Smooth muscle cell of the pulmonary artery (primary cell): Measurements from ENCODE around the gene TM7SF2. TPM values are rescaled to one million over a fixed set of nuclear protein-coding genes. Genes with fewer than 3 reads are reported as not detected.

Source experiments
- total RNA-seq: library from RNA; depleted of rRNA; stranded (reverse); fragments of >200 nt; gene quantifications from 2 replicates; pipeline ENCODE4 v1.2.3, GENCODE V29; 2014

The TM7SF2 gene
- 9.0 and 12.6 TPM in 2 replicates for total RNA-seq

GRCh38 chr11:65111744-65112545, at the start of gene TM7SF2:
Gene TM7SF2 (plus strand): TSS chr11:65111872. CDS start chr11:65112016, 144 bp downstream.

GRCh38 chr11:65083834-65084597, 27.7 kb upstream of the TM7SF2 start, which contains the start of the genes CDCA5 and ZFPL1:
Gene CDCA5 (minus strand): TSS chr11:65084040. CDS start chr11:65083978, 62 bp downstream.
Gene ZFPL1 (plus strand): TSS chr11:65084222. CDS start chr11:65084699, 477 bp downstream.

DNA sequence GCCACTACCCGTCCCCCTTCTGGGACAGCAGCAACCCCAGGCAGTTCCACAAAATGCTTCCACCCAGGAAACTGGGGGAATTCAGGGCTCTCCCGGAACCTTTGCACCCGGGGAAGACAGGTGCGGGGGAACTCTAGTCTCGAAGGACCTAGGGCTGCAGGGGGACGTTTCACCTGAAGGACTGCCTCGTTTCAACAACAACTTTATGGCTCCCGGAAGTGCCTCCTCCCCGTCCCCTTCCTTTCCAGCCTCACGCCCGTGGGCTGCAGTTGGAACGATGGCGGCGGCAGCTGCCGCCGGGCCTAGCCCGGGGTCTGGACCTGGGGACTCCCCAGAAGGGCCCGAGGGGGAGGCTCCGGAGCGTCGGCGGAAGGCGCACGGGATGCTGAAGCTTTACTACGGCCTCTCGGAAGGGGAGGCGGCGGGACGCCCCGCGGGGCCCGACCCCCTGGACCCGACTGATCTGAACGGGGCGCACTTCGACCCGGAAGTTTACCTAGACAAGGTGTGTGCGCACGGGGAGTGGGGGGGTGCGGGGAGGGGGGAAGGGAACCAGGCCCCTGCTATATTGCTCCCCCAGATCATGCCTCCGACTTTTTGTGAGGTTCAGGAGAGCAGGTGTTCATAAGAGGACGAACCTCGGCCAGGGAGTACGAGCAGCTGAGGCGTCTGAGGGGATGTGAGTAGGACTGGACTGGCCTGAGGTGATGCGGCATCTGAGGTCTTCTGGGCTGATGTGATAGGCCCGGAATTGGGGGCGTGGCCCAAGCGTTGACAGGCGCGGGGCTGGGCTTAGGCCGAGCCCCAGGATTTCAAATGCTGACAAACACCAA, 15.5 kb upstream of the TM7SF2 start, which contains the start of gene VPS51:
VPS51 (plus strand) TSS at position 241 of the 833 bp plus-strand sequence; CDS start at position 278, 37 bp downstream.

DNA sequence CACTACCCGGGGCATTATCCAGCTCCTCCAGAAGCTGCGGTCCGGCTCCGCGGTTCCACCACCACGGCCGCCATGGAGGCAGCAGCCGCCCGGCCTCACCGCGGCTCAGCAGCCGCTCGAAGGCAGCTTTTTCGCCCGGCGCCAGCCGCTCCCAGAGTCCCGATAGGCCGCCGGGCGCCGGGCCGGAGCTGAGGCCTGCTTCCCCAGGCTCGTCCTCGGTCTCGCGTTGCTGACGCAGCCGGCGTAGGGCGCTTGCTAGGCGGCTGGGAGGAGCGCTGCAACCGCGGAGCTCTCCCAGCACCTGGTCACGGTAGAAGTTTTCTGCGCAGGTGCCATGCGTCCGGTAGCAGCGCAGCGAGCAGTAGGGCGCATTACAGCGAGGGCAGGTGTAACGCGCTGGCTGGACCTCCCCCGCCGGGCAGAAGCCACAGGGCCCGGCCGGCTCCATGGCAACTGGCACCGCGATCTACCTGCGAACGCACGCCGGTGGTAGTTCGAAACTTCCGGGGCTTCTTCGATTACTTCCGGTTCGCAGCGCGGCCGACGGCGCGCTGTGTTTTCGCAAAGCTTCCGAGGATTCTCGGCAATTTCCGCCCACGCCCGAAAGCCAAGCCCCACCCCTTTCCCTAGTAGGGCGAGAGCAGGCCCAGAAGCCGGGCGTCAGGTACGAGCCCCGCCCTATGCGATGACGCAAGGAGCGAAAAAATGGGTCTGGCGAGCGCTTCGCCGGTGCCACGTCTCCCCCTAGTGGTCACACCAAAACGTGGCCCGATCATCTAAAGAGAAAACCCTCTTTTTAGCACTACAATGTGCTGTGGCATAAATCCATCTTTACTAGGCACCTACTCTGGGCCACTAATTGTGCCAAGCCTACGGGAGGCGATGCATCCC, 5.8 kb downstream of the TM7SF2 start, which contains the start of gene ZNHIT2:
ZNHIT2 (minus strand) TSS at position 496 of the 891 bp plus-strand sequence; CDS start at position 448, 48 bp downstream.

DNA sequence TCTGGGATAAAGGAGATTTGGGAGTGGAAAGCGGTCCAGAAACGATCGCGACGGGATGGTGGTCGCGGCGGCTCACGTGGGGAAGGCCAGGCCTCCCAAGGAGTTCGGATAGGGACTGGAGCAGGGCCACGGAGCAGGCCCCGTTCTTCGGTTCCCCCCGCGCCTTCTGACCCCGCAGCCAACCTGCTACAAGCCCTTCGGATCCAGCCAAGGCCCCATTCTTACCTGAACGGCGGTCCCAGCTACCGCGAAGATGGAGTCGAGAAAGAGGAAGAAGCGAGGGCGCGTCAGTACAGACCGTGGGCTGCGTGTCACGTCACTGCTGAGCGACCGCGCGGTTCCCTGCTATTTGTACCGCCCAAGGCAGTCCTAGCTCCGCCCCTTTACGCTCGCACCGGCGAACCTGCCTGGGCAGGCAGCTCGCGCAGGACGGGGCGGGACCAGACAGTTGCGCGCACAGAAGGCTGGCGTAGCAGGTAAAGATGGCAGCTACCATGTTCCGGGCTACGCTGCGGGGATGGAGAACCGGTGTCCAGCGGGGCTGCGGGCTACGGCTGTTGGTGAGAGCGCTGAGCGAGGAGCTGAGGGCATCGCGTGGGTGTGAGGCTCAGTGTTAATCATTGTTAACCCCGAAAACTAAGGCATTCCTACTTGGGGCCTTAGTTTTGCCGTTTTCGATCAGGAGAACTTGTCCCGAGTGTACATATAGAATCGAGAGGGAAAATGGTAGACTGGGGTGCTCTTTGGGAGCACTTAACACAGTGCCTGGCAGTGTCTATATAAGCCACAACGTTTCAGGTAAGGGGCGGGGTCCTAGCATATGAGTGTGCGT, 10.4 kb downstream of the TM7SF2 start, which contains the start of the genes FAU and MRPL49:
FAU (minus strand) TSS at position 270 of the 832 bp plus-strand sequence. CDS start 321 bp downstream, outside the sequence.
MRPL49 (plus strand) TSS at position 457 of the 832 bp plus-strand sequence; CDS start at position 483, 26 bp downstream.

GRCh38 chr11:65134240-65134951, 22.7 kb downstream of the TM7SF2 start, which contains the start of gene SYVN1:
Gene SYVN1 (minus strand): TSS chr11:65134519. CDS start chr11:65133601, 918 bp downstream.

Other genes with a start within 250 kb of the TM7SF2 start
- 121 and 124 TPM in 2 replicates for gene EHD1, start 233.3 kb upstream of the TM7SF2 start, total RNA-seq
- 11.0 and 14.9 TPM in 2 replicates for gene ATG2A, start 194.7 kb upstream of the TM7SF2 start, total RNA-seq
- 19.4 and 28.1 TPM in 2 replicates for gene PPP2R5B, start 187.2 kb upstream of the TM7SF2 start, total RNA-seq
- gene GPHA2, start 176.0 kb upstream of the TM7SF2 start, total RNA-seq = not detected in 2 replicates
- gene MAJIN, start 139.8 kb upstream of the TM7SF2 start, total RNA-seq = not detected in 2 replicates
- 0.13 and 0.50 TPM in 2 replicates for gene BATF2, start 114.9 kb upstream of the TM7SF2 start, total RNA-seq
- 103 and 116 TPM in 2 replicates for gene ARL2, start 97.7 kb upstream of the TM7SF2 start, total RNA-seq
- 10.2 and 10.3 TPM in 2 replicates for gene SNX15, start 84.4 kb upstream of the TM7SF2 start, total RNA-seq
- 5.6 and 10.9 TPM in 2 replicates for gene SAC3D1, start 70.7 kb upstream of the TM7SF2 start, total RNA-seq
- 22.0 and 26.3 TPM in 2 replicates for gene NAALADL1, start 53.3 kb upstream of the TM7SF2 start, total RNA-seq
- gene CDCA5, start 27.8 kb upstream of the TM7SF2 start, total RNA-seq = 1.6 and 3.3 TPM in 2 replicates
- gene ZFPL1, start 27.6 kb upstream of the TM7SF2 start, total RNA-seq = 36.3 and 45.8 TPM in 2 replicates
- 155 and 218 TPM in 2 replicates for gene VPS51, start 15.7 kb upstream of the TM7SF2 start, total RNA-seq
- 6.6 and 9.7 TPM in 2 replicates for gene ZNHIT2, start 5.8 kb downstream of the TM7SF2 start, total RNA-seq
- 128 and 138 TPM in 2 replicates for gene FAU, start 10.3 kb downstream of the TM7SF2 start, total RNA-seq
- gene MRPL49, start 10.4 kb downstream of the TM7SF2 start, total RNA-seq = 39.9 and 55.2 TPM in 2 replicates
- gene SYVN1, start 22.6 kb downstream of the TM7SF2 start, total RNA-seq = 41.5 and 45.7 TPM in 2 replicates
- gene SPDYC, start 58.4 kb downstream of the TM7SF2 start, total RNA-seq = not detected in 2 replicates
- 155 and 188 TPM in 2 replicates for gene CAPN1, start 70.1 kb downstream of the TM7SF2 start, total RNA-seq
- 2.5 and 4.4 TPM in 2 replicates for gene POLA2, start 150.1 kb downstream of the TM7SF2 start, total RNA-seq
- 15.8 and 19.8 TPM in 2 replicates for gene CDC42EP2, start 203.0 kb downstream of the TM7SF2 start, total RNA-seq
- 33.1 and 33.4 TPM in 2 replicates for gene DPF2, start 222.0 kb downstream of the TM7SF2 start, total RNA-seq
- gene TIGD3, start 242.9 kb downstream of the TM7SF2 start, total RNA-seq = 0.07 and 0.13 TPM in 2 replicates